IMR-90 (cell line): Measurements from ENCODE around the gene MOB3B. TPM values are rescaled to one million over a fixed set of nuclear protein-coding genes. Genes with fewer than 3 reads are reported as not detected.

Experiments
- ATAC-seq: fragments of 200-7000 bp; cut with Tn5 transposase; 2 replicates; pipeline ENCODE4 v1.9.1; 2020; ENCODE audit warnings: low read depth, mild to moderate bottlenecking, moderate library complexity
- BruUV-seq: library from RNA; stranded (reverse); fragments of 400-500 nt; replicated peaks from 2 replicates; lab custom pipeline; 2021; lab: Mats Ljungman, UMichigan
- CTCF ChIA-PET: fragments of 300-600 bp; formaldehyde crosslinking; extraction: SDS; loops from one replicate; lab custom pipeline; 2021; ENCODE audit warnings: antibody characterized with exemption; lab: Yijun Ruan, JAX
- POLR2A ChIA-PET: fragments of 300-600 bp; sonication (Branson Sonifier 250); formaldehyde crosslinking; loops from one replicate; lab custom pipeline; 2022; ENCODE audit warnings: antibody characterized with exemption; ENCODE audit not compliant: unreplicated experiment; lab: Charles Lee
- DNase-seq: peaks from one replicate; pipeline ENCODE4 v3.0.0; 2013
- H2AFZ ChIP-seq: replicated peaks from 2 replicates; pipeline ENCODE3; 2013; ENCODE audit warnings: low read length, mild to moderate bottlenecking; ENCODE audit not compliant: poor library complexity
- H2AK5ac ChIP-seq: 2 replicates; pipeline ENCODE4 v1.6.1; 2013; ENCODE audit warnings: low read depth, low read length, inconsistent platforms
- H2AK9ac ChIP-seq: replicated peaks from 2 replicates; pipeline ENCODE3; 2013; ENCODE audit warnings: mild to moderate bottlenecking, low read depth, low read length, moderate library complexity; ENCODE audit not compliant: poor library complexity
- H2BK120ac ChIP-seq: 2 replicates; pipeline ENCODE4 v1.6.1; 2013; ENCODE audit warnings: low read depth, low read length, inconsistent platforms
- H2BK15ac ChIP-seq: 3 replicates; pipeline ENCODE4 v1.6.1; 2013; ENCODE audit warnings: low read depth, low read length, inconsistent platforms
- H2BK20ac ChIP-seq: 2 replicates; pipeline ENCODE4 v1.6.1; 2013; ENCODE audit warnings: low read depth, mild to moderate bottlenecking, inconsistent platforms, low read length, moderate library complexity
- H2BK5ac ChIP-seq: 2 replicates; pipeline ENCODE4 v1.6.1; 2013; ENCODE audit warnings: mild to moderate bottlenecking, low read depth, low read length, inconsistent platforms; ENCODE audit not compliant: poor library complexity, severe bottlenecking
- H3K14ac ChIP-seq: replicated peaks from 2 replicates; pipeline ENCODE4 v1.6.1; 2013; ENCODE audit warnings: low read depth, low read length, inconsistent platforms
- H3K18ac ChIP-seq: 2 replicates; pipeline ENCODE4 v1.6.1; 2013; ENCODE audit warnings: low read depth, low read length, control low read depth
- H3K23ac ChIP-seq: 2 replicates; pipeline ENCODE4 v1.6.1; 2013; ENCODE audit warnings: low read depth, low read length, inconsistent platforms
- H3K27ac ChIP-seq: 2 replicates; pipeline ENCODE4 v1.5.1; 2013; ENCODE audit warnings: mild to moderate bottlenecking, control low read depth, low read length; ENCODE audit not compliant: insufficient read depth
- H3K27me3 ChIP-seq: 2 replicates; pipeline ENCODE4 v1.6.1; 2013; ENCODE audit warnings: low read length; ENCODE audit not compliant: control insufficient read depth, insufficient read depth
- H3K36me3 ChIP-seq: 2 replicates; pipeline ENCODE4 v1.6.1; 2013; ENCODE audit warnings: low read length, mixed read lengths; ENCODE audit not compliant: control insufficient read depth, insufficient read depth
- H3K4ac ChIP-seq: 2 replicates; pipeline ENCODE4 v1.6.1; 2013; ENCODE audit warnings: low read depth, low read length, inconsistent platforms
- H3K4me1 ChIP-seq: 2 replicates; pipeline ENCODE4 v1.6.1; 2013; ENCODE audit warnings: low read length, mixed read lengths; ENCODE audit not compliant: control insufficient read depth, insufficient read depth
- H3K4me2 ChIP-seq: 2 replicates; pipeline ENCODE4 v1.6.1; 2013; ENCODE audit warnings: low read depth, mild to moderate bottlenecking, control low read depth, low read length, moderate library complexity
- H3K4me3 ChIP-seq: 2 replicates; pipeline ENCODE4 v1.5.1; 2013; ENCODE audit warnings: low read depth, mild to moderate bottlenecking, control low read depth, low read length, moderate library complexity; ENCODE audit not compliant: insufficient read depth
- H3K56ac ChIP-seq: 2 replicates; pipeline ENCODE4 v1.6.1; 2013; ENCODE audit warnings: low read length, inconsistent platforms; ENCODE audit not compliant: insufficient read depth; ENCODE audit errors: extremely low read depth
- H3K79me1 ChIP-seq, 2 experiments: 2 replicates each; pipeline ENCODE4 v1.6.1; 2013; ENCODE audit warnings: low read length in 2 of 2, inconsistent platforms in 1 of 2, low read depth in 1 of 2
- H3K9ac ChIP-seq: 2 replicates; pipeline ENCODE4 v1.6.1; 2013; ENCODE audit warnings: low read depth, low read length, control low read depth
- H3K9me1 ChIP-seq: 2 replicates; pipeline ENCODE4 v1.6.1; 2013; ENCODE audit warnings: low read length, inconsistent platforms; ENCODE audit not compliant: insufficient read depth
- H3K9me3 ChIP-seq: 2 replicates; pipeline ENCODE4 v1.6.1; 2013; ENCODE audit warnings: low read length; ENCODE audit not compliant: control insufficient read depth, insufficient read depth
- H4K20me1 ChIP-seq: 2 replicates; pipeline ENCODE4 v1.6.1; 2013; ENCODE audit warnings: low read length, inconsistent platforms; ENCODE audit not compliant: insufficient read depth
- H4K5ac ChIP-seq: 2 replicates; pipeline ENCODE4 v1.6.1; 2013; ENCODE audit warnings: mild to moderate bottlenecking, low read depth, low read length, control low read depth
- H4K8ac ChIP-seq, 2 experiments: 2 replicates each; pipeline ENCODE4 v1.6.1; 2013; ENCODE audit warnings: low read depth in 2 of 2, low read length in 2 of 2, control low read depth in 1 of 2, inconsistent platforms in 1 of 2
- H4K91ac ChIP-seq: 2 replicates; pipeline ENCODE4 v1.6.1; 2013; ENCODE audit warnings: low read depth, low read length, inconsistent platforms; ENCODE audit not compliant: insufficient read depth
- FOS ChIP-seq: fragments of 150-350 bp; IDR thresholded peaks from 2 replicates; pipeline ENCODE4 v1.6.1; 2016; ENCODE audit warnings: low read depth, low read length
- NFE2L2 ChIP-seq: fragments of 150-350 bp; IDR thresholded peaks from 2 replicates; pipeline ENCODE4 v1.6.1; 2016; ENCODE audit warnings: low read depth, mild to moderate bottlenecking, low read length
- RAD21 ChIP-seq: IDR thresholded peaks from 2 replicates; pipeline ENCODE4 v1.6.1; 2012; ENCODE audit warnings: low read length, improper control_type of control experiment
- RCOR1 ChIP-seq: IDR thresholded peaks from 2 replicates; pipeline ENCODE4 v1.6.1; 2012; ENCODE audit warnings: mild to moderate bottlenecking, low read length, improper control_type of control experiment; ENCODE audit not compliant: insufficient replicate concordance
- USF2 ChIP-seq: fragments of 150-350 bp; IDR thresholded peaks from 2 replicates; pipeline ENCODE4 v1.6.1; 2017; ENCODE audit warnings: mild to moderate bottlenecking, antibody characterized with exemption, low read length, low read depth
- WGBS, 2 experiments: methylation state at CpG; one replicate each; pipeline versions ENCODE4 v1.1.5 to v1.1.7; 2013; ENCODE audit warnings: missing lambda C conversion rate in 2 of 2; ENCODE audit not compliant: insufficient read length in 1 of 2; ENCODE audit errors: extremely low coverage in 2 of 2; 5-methylcytosine and 5-hydroxymethylcytosine counted together
- dilution Hi-C: fragments of 300-500 bp; cut with HindIII; formaldehyde crosslinking; loops from one replicate; pipeline ENCODE4 v1.14.3; 2018; ENCODE audit warnings: low sequenced_read_pairs; ENCODE audit not compliant: unreplicated experiment
- in situ Hi-C: fragments of 300-500 bp; cut with MboI; formaldehyde crosslinking; loops from 3 replicates; pipeline ENCODE4 v1.14.3; 2019; ENCODE audit warnings: low sequenced_read_pairs, inconsistent platforms, mixed read lengths
- intact Hi-C: fragments of 100-400 bp; cut with micrococcal nuclease; formaldehyde crosslinking; loops from 2 replicates; pipeline ENCODE4 v1.10.0; 2022
- polyA plus RNA-seq, 3 experiments: library from polyadenylated mRNA; depleted of rRNA; stranded (reverse); fragments of >200 nt; gene quantifications; 2 replicates each; pipeline ENCODE4 v1.2.3, GENCODE V29; 2012; ENCODE audit warnings: low replicate concordance in 1 of 3
- total RNA-seq: library from RNA; depleted of rRNA; stranded (reverse); fragments of >200 nt; gene quantifications from 2 replicates; pipeline ENCODE4 v1.2.3, GENCODE V29; 2012

The MOB3B gene
- total and polyA plus RNA-seq, 2 of the 4 experiments (the other 2 are of a cell fraction), result under 0.01 to 0.02 TPM

- no peak overlapping the region for H2AK5ac ChIP-seq
- H2BK120ac ChIP-seq, result no peak overlapping the region
- H2BK5ac ChIP-seq, result no peak overlapping the region
- no peaks in the 10 kb centered on the region for H3K9me1 ChIP-seq
- no peak overlapping the region for H2AFZ ChIP-seq
- H3K9me3 ChIP-seq, result no peaks in the 10 kb centered on the region
- no CpG with 5 or more reads among the region's 1 CpG for WGBS, 2 experiments
- no peak overlapping the region for H2BK20ac ChIP-seq
- no peak overlapping the region for H4K8ac ChIP-seq
- POLR2A ChIA-PET, result no interaction called here
- no peak for DNase-seq
- H3K9ac ChIP-seq, result no peak overlapping the region
- no peak overlapping the region for H3K4ac ChIP-seq
- H3K27me3 ChIP-seq, result peaks cover 1% of the 10 kb centered on the region; the same call in 1 of the 2 replicates
- H3K18ac ChIP-seq, result no peak overlapping the region
- CTCF ChIA-PET, result no interaction called here
- BruUV-seq, result no TSS peak
- peaks cover 1% of the 10 kb centered on the region; the same call in 1 of the 2 replicates for H3K4me1 ChIP-seq
- H3K4me3 ChIP-seq, result no peak overlapping the region
- H4K20me1 ChIP-seq, result no peaks in the 10 kb centered on the region
- H3K4me2 ChIP-seq, result no peak overlapping the region
- H3K14ac ChIP-seq, result no peak overlapping the region
- no peak overlapping the region for H3K27ac ChIP-seq
- H3K56ac ChIP-seq, result no peak overlapping the region
- no peaks in the 10 kb centered on the region for H3K79me1 ChIP-seq
- no peaks in the 10 kb centered on the region for H3K36me3 ChIP-seq
- H2BK15ac ChIP-seq, result no peak overlapping the region
- H4K91ac ChIP-seq, result no peak overlapping the region
- ATAC-seq, result no peak
- H3K23ac ChIP-seq, result no peak overlapping the region
- H2AK9ac ChIP-seq, result no peak overlapping the region
- intact Hi-C loops, result no loop called here
- in situ Hi-C loops, result loop anchor here (10.0 kb wide), 1 partner anchor 60 kb away; no protein-coding TSS in a partner anchor
- no peak overlapping the region for H4K5ac ChIP-seq
- dilution Hi-C loops, result no loop called here
- TF ChIP-seq FOS, result no peak
- TF ChIP-seq NFE2L2, result no peak
- no peak for TF ChIP-seq RCOR1
- no peak for TF ChIP-seq USF2
- TF ChIP-seq RAD21, result no peak
These were observed 225.1 kb downstream of the MOB3B start for GRCh38 chr9:27304521-27304920.
